NCI-H82 treated with DMSO at 0.1 percent for 48 hours (cell line): ENCODE measurements around the gene ASB11.
"Not testable (repeated sequence)": the region's sequence is repeated elsewhere in the genome, so short reads cannot be mapped to it uniquely, and the experiment has no call there.

Source experiments
- DNase-seq: peaks from one replicate; lab custom pipeline; 2025; ENCODE audit not compliant: unreplicated experiment; lab: John Stamatoyannopoulos, UW

Gene ASB11

DNA sequence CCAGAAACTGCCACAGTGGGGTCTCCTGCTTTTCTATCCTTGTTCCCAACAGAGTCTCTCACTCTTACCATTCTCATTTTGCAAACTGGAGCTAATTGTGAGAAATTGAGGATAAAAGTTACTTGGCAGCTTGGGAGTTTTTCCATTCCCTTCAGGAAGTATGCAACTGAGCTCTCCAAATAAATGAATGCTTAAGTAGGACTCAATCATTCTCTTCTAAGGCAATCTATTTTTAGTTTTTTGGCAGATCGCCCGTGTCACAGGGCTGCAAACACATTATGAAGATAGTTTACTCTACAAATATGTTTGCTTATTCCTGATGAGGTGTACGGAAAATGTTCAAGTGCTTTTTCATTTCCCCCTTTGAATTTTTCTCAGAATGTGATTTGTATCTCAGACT is 5.3 kb downstream of the ASB11 start:
- DNase-seq: no peak

DNA sequence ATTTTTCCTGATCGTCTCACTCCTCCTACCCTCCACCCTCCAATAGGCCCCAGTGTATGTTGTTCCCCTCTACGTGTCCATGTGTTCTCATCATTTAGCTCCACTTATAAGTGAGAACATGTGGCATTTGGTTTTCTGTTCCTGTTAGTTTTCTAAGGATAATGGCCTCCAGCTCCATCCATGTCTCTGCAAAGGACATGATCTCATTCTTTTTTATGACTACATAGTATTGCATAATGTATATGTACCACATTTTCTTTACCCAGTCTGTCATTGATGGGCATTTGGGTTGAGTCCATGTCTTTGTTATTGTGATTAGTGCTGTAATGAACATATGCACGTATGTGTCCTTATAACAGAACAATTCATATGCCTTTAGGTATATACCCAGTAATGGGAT is 9.5 kb downstream of the ASB11 start:
- not testable (repeated sequence) for DNase-seq

DNA sequence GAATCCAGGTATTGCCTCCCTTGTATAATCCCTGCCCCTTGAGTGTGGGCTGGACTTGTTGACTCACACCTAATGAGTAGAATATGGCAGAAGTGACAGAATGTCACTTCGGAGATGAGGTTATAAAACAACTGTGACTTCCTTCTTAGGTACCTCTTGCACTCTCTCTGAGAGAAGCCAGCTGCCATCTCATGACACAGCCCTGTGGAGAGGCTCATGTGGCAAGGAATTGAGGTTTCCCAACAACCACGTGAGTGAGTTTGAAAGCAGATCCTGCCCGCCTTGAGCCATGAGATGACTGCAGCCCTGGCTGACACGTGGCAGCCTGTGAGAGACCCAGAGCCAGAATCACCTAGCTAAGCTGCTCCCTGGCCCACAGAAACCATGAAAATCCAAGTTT is 13.5 kb downstream of the ASB11 start:
- DNase-seq: no peak

DNA sequence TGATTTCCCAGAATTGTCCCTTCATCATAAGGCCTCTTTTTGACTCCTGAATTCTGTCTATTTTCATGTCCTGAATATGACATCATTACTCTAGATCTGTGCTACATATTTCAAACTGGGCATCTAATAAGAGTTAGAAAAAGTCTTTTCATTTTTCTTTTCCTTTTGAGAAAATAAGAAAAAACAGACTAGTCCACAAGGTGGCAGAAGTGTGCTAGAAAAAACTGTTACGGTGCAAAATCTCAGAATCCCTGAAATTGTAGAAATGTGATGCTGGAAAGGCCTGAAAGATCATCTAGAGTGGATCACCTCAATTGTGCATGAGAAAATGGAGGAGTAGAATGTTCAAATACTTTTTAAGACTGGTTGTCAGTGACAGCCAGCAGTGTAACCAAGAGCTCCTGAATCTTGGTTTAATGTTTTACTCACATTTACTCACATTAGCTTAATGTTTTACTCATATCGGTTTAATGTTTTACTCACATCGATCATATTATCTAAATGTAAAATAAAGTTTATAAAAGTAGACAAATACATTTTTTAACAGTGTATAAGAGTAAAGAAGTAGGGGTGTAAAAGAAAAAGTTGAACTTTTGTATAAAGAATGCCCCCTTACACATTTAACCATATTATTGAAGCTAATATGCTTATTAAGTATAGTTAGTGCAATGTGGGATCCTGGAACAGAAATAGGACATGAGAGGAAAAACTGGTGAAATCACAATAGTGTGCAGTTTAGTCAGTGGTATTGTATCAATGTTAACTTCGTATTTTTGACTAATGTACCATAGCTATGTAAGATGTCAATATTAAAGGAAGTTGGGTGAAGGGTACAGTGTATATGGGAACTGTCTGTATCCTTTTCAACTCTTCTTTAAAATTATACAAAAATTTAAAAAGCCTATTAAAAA is 15.2 kb downstream of the ASB11 start:
- no peak for DNase-seq

DNA sequence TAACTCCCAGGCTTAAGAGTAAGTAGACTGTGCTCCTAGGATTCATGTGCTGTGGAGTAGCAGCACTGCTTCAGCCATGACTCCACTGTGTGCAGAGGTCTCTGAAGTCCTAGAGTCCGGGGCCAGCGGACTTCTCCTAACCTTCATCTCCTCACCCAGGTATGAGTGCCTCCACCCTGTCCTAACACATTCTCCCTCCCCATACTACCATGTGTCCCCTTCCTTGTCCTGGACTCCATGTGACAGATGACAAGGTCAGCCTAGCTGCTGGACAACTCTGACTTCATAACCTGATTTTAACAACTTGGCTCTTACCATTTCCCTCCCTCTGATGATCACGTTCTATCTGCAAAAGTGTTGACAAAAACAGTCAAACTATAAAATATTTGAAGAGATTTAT is 16.7 kb downstream of the ASB11 start:
- no peak for DNase-seq

DNA sequence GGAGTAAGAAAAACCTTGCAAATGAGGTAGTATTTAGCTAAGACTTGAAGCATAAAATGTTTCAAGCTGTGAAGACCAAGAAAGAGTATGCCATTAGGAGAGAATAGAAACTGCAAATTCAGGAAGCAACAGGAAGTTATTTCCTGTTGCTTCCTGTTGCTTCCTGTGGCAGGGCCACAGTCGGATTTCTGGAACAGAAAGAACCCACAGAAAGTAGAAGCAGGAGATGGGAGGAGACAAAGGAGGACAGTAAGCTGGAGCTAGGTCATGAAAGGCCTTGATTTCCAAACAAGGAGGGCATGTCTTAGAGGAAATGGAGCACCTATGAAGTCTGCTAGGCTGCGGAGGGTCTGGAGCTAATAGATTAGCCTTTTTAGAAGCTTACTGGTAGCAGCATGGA is 17.2 kb downstream of the ASB11 start:
- no peak for DNase-seq

DNA sequence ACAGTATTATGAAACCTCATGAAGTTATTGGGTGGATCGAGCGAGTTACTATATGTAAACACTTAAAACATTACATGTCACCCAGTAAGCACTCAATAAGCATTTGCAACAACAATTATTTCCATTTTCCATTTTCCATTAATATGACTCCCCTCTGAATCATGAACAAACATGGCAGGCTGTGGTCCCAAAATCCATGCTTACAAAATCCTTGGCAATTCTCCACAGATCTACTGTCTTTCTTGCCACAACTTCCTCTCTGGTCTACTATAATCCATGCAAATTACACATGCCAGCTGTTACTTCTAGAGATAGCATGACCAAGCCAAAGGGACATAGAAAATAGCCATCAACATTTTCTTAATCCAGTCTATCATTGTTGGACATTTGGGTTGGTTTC is 22.0 kb downstream of the ASB11 start:
- no peak for DNase-seq

DNA sequence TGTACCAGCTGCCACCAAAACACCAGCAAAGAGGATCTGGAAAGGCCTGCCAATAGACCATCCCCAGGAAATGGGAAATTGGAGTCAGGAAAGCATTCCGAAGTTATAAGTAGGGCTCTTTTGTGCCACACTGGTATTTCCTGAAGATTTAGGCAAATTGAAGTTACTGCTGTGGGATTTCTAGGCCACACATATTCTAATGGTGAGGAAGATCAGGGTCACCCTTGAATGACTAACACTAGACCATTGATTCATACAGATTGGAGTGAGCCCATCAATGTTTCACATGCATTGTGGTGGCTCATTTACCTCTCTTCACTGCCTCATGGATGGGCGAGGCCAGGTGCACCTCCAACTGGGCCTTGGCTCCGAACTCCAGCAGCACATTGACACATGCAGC is 22.6 kb downstream of the ASB11 start:
- DNase-seq: no peak

DNA sequence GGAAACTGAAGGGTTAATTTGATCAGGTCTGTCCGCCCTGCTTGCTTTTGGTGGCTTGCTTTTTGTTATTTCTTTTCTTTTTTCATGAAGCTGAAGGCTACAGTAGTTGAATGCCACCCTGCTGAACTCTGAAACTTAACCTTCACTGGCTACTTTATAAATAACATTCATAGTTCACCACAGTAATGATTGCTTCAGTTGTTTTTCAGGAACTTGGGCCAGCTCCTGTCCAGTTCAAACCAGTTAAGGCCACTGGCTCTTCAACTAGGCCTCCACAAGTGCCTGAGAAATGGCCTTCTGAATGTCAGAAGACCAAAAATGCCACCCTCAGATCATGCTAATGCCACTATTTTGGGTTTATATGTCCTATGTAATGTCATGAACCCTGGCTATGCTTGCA is 37.8 kb downstream of the ASB11 start:
- no peak for DNase-seq

DNA sequence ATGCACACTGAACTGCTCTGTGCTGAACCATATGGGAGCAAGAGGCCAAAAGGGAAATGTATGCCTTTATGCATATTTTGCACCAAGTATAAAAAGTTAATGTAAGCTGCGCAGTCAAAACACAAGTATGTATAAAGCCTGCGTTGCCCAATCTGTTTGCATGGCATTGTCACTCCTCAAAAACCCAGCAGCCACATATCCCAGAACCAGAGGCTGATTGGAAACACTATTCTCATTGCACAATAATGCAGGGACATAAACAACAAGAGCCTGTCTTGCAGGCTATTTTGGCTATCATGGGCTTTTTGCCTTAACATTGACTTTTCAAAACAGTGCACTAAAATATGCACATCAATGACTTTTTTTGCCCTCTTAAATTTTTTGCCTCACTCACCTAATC is 40.5 kb downstream of the ASB11 start:
- no peak for DNase-seq

DNA sequence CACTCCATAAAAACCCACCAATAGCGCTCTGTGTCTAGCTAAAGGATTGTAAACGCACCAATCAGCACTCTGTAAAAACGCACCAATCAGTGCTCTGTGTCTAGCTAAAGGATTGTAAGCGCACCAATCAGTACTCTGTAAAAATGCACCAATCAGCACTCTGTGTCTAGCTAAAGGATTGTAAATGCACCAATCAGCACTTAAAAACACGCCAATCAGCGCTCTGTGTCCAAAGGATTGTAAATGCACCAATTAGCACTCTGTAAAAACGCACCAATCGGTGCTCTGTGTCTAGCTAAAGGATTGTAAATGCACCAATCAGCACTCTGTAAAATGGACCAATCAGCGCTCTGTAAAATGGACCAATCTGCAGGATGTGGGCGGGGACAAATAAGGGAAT is 42.2 kb downstream of the ASB11 start:
- DNase-seq: not testable (repeated sequence)

DNA sequence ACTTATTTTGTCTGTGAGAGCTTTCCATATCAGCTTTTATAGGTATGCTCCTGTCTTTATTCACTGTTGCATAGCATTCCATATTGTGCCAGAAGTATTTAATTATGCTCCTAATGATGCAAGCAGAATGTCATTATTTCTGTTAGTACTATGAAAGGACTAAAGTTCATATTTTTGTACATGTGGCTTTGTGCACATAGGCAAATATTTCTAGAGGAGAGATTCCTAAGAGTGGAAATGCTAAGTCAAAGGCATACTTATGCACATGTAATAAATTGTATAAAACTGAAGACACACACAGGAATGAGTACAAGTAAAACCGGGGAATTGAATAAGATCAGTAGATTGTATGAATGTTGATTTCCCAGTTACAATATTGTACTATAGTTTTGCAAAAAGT is 43.7 kb downstream of the ASB11 start:
- DNase-seq: no peak

DNA sequence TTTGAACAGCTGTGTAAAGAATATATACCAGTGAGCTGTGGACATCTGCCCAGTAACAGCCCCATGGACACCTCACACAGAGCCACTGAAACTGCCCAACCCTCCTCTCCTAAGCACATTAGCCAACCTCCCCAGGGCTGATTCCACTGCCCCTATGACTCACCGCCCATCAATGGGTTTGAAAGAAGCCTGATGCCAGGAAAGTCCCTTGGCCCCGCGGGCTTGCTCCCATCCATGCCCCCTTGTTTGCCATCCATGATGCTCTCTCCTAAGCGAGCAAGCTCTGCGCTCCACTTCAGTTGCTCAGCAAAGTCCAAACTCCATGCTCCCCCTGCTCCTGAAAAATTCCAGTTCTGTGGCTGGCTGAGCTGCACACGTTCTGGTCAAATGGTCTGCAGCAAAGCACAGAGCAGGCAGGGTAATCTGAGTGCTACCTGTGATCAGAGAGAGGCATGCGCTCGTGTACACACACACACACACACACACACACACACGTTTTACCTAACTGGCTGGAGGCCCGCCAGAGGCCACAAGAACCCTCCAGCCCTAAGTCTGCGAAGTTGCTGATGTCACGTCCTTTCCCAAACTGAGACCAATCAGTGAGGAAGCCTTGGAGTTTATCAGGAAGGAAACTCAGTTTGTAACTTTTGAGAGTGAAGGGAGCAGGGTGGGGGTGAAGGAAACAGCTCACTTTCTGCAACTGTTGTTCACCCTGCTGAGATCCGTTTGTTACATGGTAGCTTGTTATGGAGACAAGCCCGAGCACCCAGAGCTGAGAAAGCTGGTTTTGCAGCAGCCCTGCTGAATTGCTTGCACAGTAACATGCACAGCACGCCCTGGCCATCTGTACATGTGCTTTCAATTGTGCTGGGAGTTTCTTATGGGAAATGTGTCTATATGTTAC is 45.6 kb downstream of the ASB11 start, which contains the start of gene ASB9:
Gene ASB9, minus strand, starts transcription at position 466 of the 904 bp plus-strand sequence. Its CDS starts 209 bp downstream, at position 257.
- DNase-seq: no peak

DNA sequence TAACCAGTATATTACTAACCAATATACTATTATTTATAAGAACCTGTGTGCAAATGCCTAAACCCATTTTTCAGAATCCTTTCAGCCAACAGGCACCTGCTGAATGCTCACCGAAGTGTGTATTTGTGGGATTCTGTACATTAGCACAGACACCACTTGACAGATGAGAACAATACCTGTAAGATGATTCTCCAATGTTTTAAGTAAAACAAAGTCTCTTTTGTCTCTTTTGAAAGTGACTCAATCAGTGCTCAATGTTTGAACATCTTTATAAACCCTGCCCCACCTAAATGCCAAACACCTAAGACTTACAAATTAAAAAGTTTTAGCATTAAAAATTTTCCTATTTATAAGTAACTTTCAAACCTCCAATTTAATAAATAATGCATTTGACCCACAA is 46.3 kb downstream of the ASB11 start:
- DNase-seq: no peak

DNA sequence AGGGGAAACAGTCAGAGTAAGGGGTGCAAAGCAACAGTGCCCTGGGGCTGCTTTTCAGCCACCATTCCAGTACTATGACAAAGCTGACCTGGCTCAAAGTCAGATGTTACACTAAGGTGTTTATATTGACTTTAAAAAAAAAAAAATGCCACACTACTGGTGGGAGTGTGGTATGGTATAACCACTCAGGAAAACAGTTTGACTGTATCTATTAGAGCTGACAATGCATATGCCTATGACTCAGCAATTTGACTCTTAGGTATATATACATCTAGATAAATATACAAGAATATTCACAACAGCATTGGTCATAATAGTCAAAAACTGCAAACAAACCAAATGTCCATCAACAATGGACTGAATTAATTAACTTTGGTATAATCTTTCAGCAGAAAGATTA is 60.6 kb downstream of the ASB11 start:
- no peak for DNase-seq

DNA sequence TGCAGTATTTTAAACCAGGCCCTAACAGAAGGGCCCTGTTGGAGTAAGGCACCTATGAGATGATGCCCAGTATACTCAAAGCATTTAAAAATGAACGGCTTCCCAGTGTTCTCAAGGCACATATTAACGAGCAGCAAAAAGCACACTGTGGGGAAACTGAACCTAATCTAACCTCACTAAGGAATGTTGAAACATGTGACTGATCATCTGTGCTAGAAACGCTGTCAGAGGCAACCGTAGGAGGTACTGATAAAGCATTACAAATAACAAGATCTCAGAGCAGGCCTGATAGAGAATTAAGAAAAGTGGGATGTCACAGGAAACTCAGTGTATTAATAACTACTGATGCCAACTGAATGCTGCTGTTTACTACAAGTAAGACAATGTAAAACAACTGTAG is 69.5 kb downstream of the ASB11 start:
- no peak for DNase-seq

DNA sequence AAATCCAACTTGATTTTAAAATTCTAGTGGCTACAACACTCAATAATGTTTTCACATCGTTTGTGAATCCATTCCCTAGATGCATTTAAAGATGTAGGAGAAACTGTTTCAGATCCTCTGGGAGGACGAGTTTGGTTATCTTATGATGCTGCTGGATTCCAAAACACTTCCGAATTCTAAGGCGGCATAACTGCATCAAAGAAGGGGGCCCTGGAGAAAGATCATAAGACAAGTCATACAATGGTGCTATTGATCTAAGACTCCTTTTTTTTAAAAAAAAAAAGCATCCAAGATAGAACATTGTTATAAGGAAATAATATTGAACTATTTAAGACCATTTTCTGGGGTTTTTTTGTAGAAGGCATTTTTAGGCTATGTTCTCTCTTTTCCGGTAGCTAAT is 71.0 kb downstream of the ASB11 start:
- DNase-seq: no peak

DNA sequence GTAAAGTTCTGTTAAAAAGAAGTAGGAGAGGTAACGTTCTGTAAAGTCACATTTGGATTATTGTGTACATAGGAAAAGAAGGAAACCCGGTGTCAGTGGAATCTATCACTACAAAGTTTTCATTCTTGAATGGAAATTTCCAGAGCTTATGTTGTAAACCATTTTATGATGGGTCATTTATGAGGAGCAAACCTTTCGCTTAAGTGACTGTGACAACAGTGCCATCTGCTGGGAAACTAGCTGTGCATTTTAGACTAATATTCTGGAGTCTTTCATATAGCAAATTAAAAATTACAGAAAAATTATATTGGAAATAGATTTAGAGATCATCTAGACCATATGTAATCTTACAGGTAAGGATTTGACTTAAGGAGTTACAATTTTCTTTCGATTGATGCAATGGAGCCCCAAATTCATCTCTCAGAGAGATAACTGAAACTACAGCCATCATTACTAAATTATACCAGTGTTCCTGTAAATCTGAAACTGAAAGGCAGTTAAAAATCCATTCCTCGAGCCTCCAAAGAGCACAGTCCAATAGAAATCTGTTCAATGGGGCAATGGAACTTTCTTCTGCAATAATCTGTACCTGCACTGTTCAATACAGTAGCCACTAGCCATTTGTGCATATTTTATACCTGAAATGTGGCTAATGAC is 72.4 kb downstream of the ASB11 start:
- peak; percentile 29 for DNase-seq

DNA sequence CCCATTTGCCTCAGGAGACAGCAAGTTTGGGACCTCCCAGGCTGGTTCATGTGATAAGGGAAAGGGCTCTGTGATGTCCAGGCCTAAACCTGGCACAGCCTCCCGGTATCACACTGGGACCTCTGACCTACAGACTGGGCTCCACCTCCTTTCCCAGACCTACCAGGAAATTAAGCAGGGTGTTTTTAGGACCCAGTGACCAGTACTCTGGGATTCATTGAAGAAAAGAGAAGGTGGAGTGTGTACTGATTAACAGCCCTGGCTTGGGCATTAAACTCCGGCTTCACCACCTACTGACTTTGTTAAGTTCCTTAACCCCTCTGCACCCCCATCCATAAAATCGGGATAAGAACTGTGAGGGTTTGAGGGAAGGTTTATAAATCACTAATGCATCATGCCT is 74.1 kb downstream of the ASB11 start:
- DNase-seq: no peak

DNA sequence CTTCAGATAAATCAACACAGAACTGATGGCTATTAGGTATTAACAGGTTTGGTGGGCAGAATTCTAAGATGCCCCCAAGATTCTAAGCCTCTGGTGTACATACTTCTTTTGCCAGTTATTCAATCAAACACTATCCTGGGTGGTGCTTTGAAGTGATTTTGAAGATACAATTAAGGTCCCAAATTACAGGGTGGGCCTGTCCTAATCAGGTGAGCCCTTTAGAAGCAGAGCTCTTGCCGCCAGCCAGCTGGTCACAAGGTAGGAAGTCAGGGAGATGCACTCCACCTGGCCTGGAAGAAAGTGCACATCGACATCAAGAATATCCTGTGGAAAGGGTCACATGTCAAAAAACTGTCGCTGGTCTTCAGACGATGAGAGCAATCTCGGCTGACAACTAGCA is 75.0 kb downstream of the ASB11 start:
- no peak for DNase-seq

DNA sequence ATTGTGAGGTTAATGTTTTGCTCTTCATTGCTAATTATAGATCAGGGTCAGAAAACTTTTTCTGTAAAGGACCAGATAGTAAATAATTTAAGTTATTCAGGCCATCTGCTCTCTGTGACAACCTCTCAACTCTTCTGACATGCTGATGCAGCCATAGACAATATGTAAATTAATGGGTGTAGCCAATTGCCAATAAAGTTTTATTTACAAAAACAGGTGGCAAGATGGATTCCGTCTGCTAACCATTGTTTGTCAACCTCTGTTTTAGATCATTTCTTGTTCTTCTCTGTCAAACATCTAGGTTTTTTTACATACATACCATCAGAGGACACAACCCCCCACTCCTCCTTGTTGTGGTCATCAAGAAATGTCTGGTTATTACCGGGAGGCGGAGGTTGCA is 79.3 kb downstream of the ASB11 start:
- no peak for DNase-seq
